ENCODE measurements around the gene PATJ.

DNA sequence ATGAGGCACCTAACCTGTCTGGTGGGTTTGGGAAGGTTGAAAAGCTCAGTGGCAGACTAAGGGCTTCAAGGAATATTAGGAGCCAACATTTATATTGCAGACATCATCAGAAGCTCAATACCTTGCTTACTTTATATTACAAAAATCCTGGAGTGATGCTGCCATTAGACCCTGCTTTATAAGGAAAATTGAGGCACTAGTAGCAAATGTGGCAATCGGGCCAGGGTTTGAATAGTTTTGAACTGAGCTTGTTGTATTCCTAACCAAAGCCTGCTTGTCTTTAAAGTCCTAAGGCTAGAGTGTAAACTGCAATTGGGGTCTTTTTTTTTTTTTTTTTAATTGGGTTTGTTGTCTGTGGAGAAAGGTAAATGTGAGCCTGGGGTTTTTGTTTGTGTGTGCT lies 466.7 kb downstream of the PATJ start:
- TF ChIP-seq, protein P1, sequence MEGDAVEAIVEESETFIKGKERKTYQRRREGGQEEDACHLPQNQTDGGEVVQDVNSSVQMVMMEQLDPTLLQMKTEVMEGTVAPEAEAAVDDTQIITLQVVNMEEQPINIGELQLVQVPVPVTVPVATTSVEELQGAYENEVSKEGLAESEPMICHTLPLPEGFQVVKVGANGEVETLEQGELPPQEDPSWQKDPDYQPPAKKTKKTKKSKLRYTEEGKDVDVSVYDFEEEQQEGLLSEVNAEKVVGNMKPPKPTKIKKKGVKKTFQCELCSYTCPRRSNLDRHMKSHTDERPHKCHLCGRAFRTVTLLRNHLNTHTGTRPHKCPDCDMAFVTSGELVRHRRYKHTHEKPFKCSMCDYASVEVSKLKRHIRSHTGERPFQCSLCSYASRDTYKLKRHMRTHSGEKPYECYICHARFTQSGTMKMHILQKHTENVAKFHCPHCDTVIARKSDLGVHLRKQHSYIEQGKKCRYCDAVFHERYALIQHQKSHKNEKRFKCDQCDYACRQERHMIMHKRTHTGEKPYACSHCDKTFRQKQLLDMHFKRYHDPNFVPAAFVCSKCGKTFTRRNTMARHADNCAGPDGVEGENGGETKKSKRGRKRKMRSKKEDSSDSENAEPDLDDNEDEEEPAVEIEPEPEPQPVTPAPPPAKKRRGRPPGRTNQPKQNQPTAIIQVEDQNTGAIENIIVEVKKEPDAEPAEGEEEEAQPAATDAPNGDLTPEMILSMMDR (IDR thresholded peaks at IDR 0.05) = no peak
- TF ChIP-seq EP300 (IDR thresholded peaks at IDR 0.05; ENCODE audit: low read depth) = no peak
